Brain microvascular endothelial cell (primary cell): ENCODE results near the gene MGME1.
A peak's percentile ranks its signal among the peaks of the same experiment; 100 is the strongest.

Experiments
- DNase-seq: peaks from one replicate; pipeline ENCODE4 v3.0.0-alpha.2; 2020
- H3K27ac ChIP-seq: fragments of 250-450 bp; sonication (Bioruptor Pico); 2 replicates; pipeline ENCODE4 v1.5.1; 2020; ENCODE audit warnings: mild to moderate bottlenecking, moderate library complexity
- H3K27me3 ChIP-seq: fragments of 250-450 bp; sonication (Bioruptor Pico); replicated peaks from 2 replicates; pipeline ENCODE4 v1.5.1; 2020; ENCODE audit warnings: mild to moderate bottlenecking
- H3K36me3 ChIP-seq: fragments of 250-450 bp; sonication (Bioruptor Pico); replicated peaks from 2 replicates; pipeline ENCODE4 v1.5.1; 2020; ENCODE audit warnings: mild to moderate bottlenecking
- H3K4me3 ChIP-seq: 2 replicates; pipeline ENCODE4 v1.5.1; 2011; ENCODE audit warnings: low read depth, mild to moderate bottlenecking, control low read depth, low read length, moderate library complexity
- in situ Hi-C: cut with HindIII; loops from 2 replicates; pipeline ENCODE4 v1.10.0; 2017; ENCODE audit warnings: low sequenced_read_pairs, low pct_ligation_motif_present
- TF ChIP-seq, protein P1 (sequence below): IDR thresholded peaks from 2 replicates; pipeline ENCODE4 v1.5.1; 2011; ENCODE audit warnings: low read depth, mild to moderate bottlenecking, moderate library complexity, low read length, control low read depth, inconsistent platforms; ENCODE audit errors: missing control alignments

The MGME1 gene

GRCh38 chr20:17953935-17954334 is 14.9 kb upstream of the MGME1 start:
- no peak overlapping the region for H3K4me3 ChIP-seq
- in situ Hi-C loops = no loop called here
- H3K27ac ChIP-seq = no peak overlapping the region
- peaks cover 71% of the 10 kb centered on the region for H3K36me3 ChIP-seq
- no peak for DNase-seq
- TF ChIP-seq, protein P1, sequence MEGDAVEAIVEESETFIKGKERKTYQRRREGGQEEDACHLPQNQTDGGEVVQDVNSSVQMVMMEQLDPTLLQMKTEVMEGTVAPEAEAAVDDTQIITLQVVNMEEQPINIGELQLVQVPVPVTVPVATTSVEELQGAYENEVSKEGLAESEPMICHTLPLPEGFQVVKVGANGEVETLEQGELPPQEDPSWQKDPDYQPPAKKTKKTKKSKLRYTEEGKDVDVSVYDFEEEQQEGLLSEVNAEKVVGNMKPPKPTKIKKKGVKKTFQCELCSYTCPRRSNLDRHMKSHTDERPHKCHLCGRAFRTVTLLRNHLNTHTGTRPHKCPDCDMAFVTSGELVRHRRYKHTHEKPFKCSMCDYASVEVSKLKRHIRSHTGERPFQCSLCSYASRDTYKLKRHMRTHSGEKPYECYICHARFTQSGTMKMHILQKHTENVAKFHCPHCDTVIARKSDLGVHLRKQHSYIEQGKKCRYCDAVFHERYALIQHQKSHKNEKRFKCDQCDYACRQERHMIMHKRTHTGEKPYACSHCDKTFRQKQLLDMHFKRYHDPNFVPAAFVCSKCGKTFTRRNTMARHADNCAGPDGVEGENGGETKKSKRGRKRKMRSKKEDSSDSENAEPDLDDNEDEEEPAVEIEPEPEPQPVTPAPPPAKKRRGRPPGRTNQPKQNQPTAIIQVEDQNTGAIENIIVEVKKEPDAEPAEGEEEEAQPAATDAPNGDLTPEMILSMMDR = no peak
- H3K27me3 ChIP-seq = no peaks in the 10 kb centered on the region

- H3K27ac ChIP-seq = peak overlapping the region; percentile 40
- H3K27me3 ChIP-seq = no peaks in the 10 kb centered on the region
- TF ChIP-seq, protein P1 = no peak
- H3K36me3 ChIP-seq = peaks cover 57% of the 10 kb centered on the region
- peak; percentile 40 for DNase-seq
- in situ Hi-C loops = no loop called here
- no peak overlapping the region for H3K4me3 ChIP-seq
Measured at GRCh38 chr20:17955302-17955701, 13.5 kb upstream of the MGME1 start.

- Histone ChIP-seq H3K4me3 (no peak overlapping the region), H3K27me3 (no peaks in the 10 kb centered on the region), H3K36me3 (peaks cover 48% of the 10 kb centered on the region), H3K27ac (no peak overlapping the region)
- DNase-seq = no peak
- in situ Hi-C loops = no loop called here
- TF ChIP-seq, protein P1 = no peak
Measured at GRCh38 chr20:17956099-17956685, 12.6 kb upstream of the MGME1 start.

GRCh38 chr20:17957505-17958363 is 11.1 kb upstream of the MGME1 start:
- Histone ChIP-seq H3K27ac (peak overlapping the region; percentile 83), H3K4me3 (no peak overlapping the region), H3K27me3 (no peaks in the 10 kb centered on the region), H3K36me3 (peaks cover 34% of the 10 kb centered on the region)
- in situ Hi-C loops = no loop called here
- no peak for DNase-seq
- TF ChIP-seq, protein P1 = no peak

GRCh38 chr20:17958373-17959256 is 10.2 kb upstream of the MGME1 start:
- H3K36me3 ChIP-seq = peaks cover 28% of the 10 kb centered on the region
- TF ChIP-seq, protein P1 = no peak
- no peak overlapping the region for H3K4me3 ChIP-seq
- no peak for DNase-seq
- in situ Hi-C loops = no loop called here
- H3K27me3 ChIP-seq = no peaks in the 10 kb centered on the region
- peak overlapping the region; percentile 83 for H3K27ac ChIP-seq
